Measurements from ENCODE around the gene CEP85L.
"Not testable (repeated sequence)": the region's sequence is repeated elsewhere in the genome, so short reads cannot be mapped to it uniquely, and the experiment has no call there.

CEP85L gene

GRCh38 chr6:118500130-118501015, 151.0 kb downstream of the CEP85L start:
- DNase-seq (ENCODE audit: low read depth) = no peak

- DNase-seq (ENCODE audit: low read depth) = no peak
These were observed 155.7 kb downstream of the CEP85L start for GRCh38 chr6:118495485-118496280.

- no peak for DNase-seq (ENCODE audit: low read depth)
These were observed 157.3 kb downstream of the CEP85L start for GRCh38 chr6:118494091-118494490.

GRCh38 chr6:118489990-118490389, 161.4 kb downstream of the CEP85L start:
- DNase-seq (ENCODE audit: low read depth) = no peak

GRCh38 chr6:118488631-118489030, 162.8 kb downstream of the CEP85L start:
- DNase-seq (ENCODE audit: low read depth) = no peak

- no peak for DNase-seq (ENCODE audit: low read depth)
These were observed 165.5 kb downstream of the CEP85L start for GRCh38 chr6:118485601-118486550.

- DNase-seq (ENCODE audit: low read depth) = no peak
These were observed 174.8 kb downstream of the CEP85L start for GRCh38 chr6:118476551-118476950.

GRCh38 chr6:118473266-118473665, 178.1 kb downstream of the CEP85L start:
- DNase-seq (ENCODE audit: low read depth) = no peak

- DNase-seq (ENCODE audit: low read depth) = no peak
These were observed 181.9 kb downstream of the CEP85L start for GRCh38 chr6:118469468-118469867.

GRCh38 chr6:118468682-118469465, 182.5 kb downstream of the CEP85L start:
- DNase-seq (ENCODE audit: low read depth) = no peak

- DNase-seq (ENCODE audit: low read depth) = no peak
These were observed 184.2 kb downstream of the CEP85L start for GRCh38 chr6:118467181-118467580.

GRCh38 chr6:118464620-118465019, 186.8 kb downstream of the CEP85L start:
- DNase-seq (ENCODE audit: low read depth) = no peak

GRCh38 chr6:118460958-118461470, 190.4 kb downstream of the CEP85L start:
- DNase-seq (ENCODE audit: low read depth) = no peak

- no peak for DNase-seq (ENCODE audit: low read depth)
These were observed 194.4 kb downstream of the CEP85L start for GRCh38 chr6:118456982-118457381.

- no peak for DNase-seq (ENCODE audit: low read depth)
These were observed 199.6 kb downstream of the CEP85L start for GRCh38 chr6:118451839-118452238.

GRCh38 chr6:118444796-118445195, 206.6 kb downstream of the CEP85L start:
- no peak for DNase-seq (ENCODE audit: low read depth)

GRCh38 chr6:118436482-118436881, 214.9 kb downstream of the CEP85L start:
- no peak for DNase-seq (ENCODE audit: low read depth)

- not testable (repeated sequence) for DNase-seq (ENCODE audit: low read depth)
These were observed 217.2 kb downstream of the CEP85L start for GRCh38 chr6:118434147-118434546.

- DNase-seq (ENCODE audit: low read depth) = not testable (repeated sequence)
These were observed 230.1 kb downstream of the CEP85L start for GRCh38 chr6:118421312-118421711.

- DNase-seq (ENCODE audit: low read depth) = no peak
These were observed 231.7 kb downstream of the CEP85L start for GRCh38 chr6:118419448-118420394.
